Fibroblast of skin of right quadriceps (primary cell): ENCODE data around the gene MVD.

Source experiments
- DNase-seq: peaks from one replicate; pipeline ENCODE4 v3.0.0-alpha.2; 2013

The MVD gene, protein sequence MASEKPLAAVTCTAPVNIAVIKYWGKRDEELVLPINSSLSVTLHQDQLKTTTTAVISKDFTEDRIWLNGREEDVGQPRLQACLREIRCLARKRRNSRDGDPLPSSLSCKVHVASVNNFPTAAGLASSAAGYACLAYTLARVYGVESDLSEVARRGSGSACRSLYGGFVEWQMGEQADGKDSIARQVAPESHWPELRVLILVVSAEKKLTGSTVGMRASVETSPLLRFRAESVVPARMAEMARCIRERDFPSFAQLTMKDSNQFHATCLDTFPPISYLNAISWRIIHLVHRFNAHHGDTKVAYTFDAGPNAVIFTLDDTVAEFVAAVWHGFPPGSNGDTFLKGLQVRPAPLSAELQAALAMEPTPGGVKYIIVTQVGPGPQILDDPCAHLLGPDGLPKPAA

DNA sequence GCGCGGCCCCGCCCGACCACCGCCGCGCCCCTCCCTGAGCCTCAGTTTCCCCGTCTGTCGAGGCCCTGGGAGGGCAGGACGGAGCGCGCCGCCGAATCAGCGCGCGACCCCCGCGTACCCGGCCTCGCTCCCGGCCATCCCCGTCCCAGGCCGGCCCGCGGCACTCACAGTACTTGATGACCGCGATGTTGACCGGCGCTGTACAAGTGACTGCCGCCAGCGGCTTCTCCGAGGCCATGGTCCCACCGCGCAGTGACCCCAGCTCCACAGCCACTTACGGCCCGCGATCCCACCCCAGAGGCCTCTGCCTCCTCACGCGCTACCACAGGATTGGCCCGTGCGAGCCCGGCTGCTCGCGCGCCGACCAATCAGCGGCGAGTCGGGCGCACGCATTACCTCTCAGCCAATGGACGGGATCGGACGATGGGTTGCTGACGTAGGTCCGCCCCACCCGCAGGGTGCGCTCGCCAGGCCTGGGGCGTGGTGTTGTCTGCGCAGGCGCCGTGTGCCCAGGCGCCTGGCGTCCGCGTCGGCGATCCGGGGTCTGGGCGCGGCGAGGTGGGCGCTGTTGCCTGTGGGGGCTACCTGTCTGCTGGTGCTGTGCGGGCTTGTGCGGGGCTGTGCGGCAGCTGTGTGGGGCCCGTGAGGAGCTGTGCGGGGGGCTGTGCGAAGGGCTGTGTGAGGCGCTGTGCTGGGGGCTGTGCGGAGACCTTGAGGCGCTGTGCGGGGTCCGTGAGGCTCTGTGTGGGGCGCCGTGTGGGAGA is at the start of gene MVD:
Gene MVD (minus strand): TSS at position 249 of the 764 bp plus-strand sequence. CDS start 11 bp downstream, at position 238.
- peak; percentile 97 for DNase-seq

GRCh38 chr16:88712362-88712979 is 49.6 kb upstream of the MVD start:
- no peak for DNase-seq

GRCh38 chr16:88711750-88712340 is 49.0 kb upstream of the MVD start:
- DNase-seq, result no peak

DNA sequence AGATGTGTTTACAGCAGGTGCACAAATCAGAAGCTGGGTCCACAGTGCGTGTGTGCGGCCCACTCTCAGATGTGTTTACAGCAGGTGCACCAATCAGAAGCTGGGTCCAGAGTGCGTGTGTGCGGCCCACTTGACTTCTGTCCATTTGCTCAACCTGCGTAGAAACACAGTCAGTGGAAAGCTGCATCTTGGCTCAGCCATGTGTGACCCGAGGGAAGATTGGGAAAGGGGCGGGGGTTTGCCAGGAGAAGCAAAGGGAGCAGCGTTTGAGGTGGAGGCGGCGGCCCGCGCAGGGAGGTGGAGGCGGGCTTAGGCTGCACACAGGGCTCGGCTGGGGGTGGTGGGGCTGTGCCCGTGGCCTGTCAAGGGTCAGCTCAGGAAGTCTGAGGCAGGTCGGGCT is 47.7 kb upstream of the MVD start:
- no peak for DNase-seq

- no peak for DNase-seq
Observed at GRCh38 chr16:88706965-88707826, 44.3 kb upstream of the MVD start.

DNA sequence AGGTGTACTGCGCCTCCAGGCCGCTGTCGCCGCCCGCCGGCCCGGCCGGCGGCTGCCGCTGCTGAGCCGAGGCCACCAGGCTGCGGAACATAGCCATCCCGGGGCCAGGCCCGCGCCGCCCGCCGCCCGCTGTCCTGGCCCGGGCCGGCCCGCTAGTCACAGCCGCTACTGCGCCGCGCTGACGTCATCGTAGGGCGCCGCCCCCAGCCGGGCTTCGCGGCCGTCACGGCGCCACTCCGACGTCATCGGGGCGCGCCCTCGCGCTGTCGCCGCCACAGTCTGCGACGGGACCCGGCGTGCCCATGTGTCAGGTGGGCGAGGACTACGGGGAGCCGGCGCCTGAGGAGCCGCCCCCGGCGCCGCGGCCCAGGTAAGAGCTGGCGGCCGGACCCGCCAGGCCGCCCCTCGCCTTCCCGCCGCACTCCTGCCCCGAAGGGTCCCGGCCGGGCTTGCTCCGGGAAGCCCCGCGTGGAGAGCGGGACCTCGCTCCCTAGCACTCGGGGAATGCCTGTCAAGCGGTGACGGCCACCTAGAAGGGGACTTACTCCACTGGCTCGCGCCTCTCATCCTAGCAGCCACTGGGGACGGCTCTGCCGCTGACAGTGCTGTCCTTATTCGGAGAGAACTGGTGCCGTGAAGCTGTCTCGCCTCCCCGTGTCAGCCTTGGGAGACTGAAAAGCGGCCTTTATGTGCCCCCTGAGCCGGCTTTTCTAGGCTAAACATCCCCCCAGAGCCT is 43.5 kb upstream of the MVD start, which contains the start of the genes CTU2 and RNF166:
Gene CTU2 (plus strand): TSS at position 275 of the 736 bp plus-strand sequence. CDS start 28 bp downstream, at position 303.
Gene RNF166 (minus strand): TSS at position 180 of the 736 bp plus-strand sequence. CDS start 83 bp downstream, at position 97.
- DNase-seq, result peak; percentile 87

- no peak for DNase-seq
Observed at GRCh38 chr16:88705801-88706228, 42.9 kb upstream of the MVD start.

DNA sequence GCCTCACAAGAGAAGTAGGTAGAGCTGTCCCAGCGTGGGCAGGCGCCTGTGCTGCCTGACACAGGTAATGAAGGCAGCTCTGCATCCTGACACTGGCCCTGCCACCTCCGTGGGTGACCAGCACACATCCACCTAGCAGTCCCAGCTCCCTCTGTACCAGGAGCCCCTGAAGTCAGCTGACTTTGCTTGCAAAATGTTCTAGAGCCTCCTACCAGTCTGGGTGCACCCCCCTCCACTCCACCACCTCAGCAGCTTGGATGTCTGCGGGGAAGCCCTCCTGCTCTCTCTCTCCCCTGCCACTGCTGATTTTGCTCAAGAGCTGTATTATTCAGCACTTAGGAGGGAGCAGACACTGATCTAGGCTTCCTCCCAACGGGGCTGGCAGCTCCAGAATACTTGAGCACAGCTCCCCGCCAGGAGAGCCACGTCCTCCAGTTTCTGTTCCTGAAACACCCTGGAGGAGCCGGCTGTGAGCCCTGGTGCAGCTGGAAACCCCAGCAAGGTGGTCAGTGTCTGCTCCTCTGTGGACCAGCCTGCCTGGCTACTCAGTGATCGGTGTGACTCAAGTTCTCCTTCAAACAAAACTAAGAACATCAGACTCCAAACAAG is 42.3 kb upstream of the MVD start:
- no peak for DNase-seq

- DNase-seq, result no peak
Observed at GRCh38 chr16:88703486-88704309, 40.8 kb upstream of the MVD start.

GRCh38 chr16:88702371-88703210 is 39.7 kb upstream of the MVD start:
- DNase-seq, result no peak

DNA sequence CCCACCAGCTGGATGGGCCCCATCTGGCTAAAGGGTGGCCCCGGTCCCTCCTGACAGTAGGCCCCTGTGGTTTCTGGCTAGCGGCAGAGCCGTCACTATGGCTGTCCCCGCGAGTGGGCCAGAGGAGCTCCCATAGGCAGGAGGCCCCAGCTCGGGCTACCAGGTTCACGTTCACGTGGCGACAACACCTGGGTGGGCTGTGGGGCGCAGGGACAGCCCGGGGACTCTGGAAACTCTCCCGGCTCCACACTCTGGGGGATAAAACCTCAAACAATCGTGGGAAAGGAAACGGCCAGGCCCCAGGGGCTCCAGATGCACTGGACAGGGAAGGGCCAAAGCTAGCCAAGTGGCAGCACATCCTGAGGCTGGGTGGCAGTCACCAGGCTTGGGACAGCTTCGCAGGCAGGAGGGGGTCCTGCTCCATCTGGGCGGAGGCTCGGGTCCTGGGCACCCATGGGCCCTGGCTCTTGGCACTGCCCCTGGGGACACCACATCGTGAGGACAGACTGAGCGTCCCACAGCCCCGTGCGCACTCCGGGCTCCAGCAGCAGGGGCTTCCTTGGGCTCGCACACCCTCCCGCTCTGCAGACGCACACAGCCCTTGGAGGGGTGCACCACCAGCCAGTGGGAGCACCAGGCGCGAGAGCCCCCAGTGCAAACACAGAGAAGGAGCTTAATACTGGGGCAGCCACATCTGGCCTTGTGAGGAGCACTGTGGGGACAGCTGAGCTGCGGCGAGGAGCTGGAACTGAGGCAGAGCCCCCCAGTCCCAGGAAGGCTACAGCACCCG is 38.9 kb upstream of the MVD start:
- DNase-seq, result no peak

GRCh38 chr16:88700636-88701482 is 38.0 kb upstream of the MVD start:
- DNase-seq, result peak; percentile 82

DNA sequence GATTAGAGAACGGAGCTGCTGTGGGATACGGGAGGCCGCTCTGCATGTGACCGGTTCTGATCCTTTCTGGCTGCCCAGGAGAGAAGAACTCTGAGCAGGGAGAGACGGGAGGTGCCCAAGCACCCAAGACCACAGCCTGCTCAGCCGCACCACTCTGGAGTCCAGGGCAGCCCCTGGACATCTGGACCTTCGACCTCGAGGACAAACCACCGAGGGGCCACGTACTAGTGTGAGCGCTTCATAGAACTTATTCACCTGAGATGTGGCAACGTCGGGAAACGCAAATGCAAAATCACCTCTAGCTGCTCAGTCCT is 37.4 kb upstream of the MVD start:
- no peak for DNase-seq

DNA sequence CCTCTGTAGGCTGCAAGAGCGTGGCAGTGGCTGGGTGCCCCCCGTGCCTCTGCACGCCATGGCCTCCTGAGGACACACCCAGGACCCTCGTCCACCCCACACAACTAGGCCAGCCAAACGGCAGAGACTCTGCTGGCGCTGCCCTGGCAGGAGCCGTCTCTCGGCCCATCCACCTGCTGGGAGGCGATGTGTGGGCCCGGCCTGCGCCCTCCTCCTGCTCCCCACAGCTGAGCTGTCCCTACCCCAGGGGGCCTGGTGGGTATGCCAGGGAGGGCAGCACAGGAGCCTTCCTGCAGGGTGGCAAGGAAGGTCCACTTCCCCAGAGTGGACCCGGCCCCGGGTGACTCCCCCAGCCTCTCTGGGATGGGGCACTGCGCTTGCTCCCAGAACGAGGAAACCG is 36.3 kb upstream of the MVD start:
- no peak for DNase-seq

DNA sequence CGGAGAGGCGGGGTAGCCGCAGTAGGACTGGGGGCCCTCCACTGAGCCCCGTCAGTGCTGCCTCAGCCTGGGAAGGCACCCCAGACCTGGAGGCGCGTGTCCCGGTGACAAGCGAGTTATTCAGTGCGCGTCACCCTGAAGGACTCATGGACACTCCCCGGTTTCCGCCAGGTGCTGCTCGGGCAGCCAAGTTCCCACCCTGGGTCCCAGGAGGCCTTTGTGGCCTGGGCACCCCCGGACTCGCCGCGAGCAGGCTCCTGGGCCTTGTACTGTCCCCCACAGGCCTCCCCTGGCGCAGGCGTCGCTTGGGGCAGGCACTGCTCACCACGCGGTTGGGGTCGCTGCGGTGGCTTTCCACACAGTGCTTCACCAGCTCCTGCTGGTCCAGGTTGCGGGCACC is 35.8 kb upstream of the MVD start:
- no peak for DNase-seq

DNA sequence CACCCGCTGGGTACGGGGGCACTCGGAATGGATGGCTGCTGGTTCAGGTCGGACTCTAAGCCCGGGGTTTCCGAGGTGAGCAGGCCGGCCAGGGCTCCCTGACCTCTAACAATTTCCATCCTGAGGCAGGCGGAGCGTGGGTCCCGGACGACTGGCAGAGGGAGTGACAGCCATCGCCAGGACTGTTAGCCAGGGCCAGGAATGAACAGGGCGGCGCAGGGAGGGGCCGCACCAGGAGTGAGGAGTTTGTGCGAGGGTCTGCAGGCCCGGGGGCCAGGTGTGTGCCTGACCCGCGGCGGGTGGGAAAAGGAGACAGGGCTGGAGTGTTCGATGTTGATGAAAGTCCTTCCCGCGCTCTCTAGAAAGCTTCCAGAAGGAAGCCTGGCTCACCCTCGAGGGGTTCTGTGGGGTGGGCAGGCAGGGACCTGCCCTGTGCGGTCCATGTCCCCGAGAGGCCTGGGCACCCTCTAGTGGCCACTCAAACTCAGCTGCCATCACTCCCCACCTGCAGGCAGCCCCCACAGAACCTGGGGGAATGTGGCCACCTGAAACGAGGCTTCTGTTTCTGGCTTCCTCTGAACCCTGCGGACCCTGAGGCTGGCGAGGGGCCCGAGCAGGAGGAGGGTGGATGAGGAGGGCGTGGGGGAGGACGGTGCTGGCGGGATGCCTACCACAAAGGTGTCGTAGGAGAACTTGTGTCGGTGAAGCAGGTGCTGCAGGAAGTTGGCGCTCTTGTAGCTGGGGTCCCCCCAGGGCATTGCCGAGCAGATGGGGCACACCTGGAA is 35.1 kb upstream of the MVD start:
- no peak for DNase-seq
